Fibroblast of the aortic adventitia (primary cell): ENCODE data around the gene PUS7. TPM values are rescaled to one million over a fixed set of nuclear protein-coding genes. Genes with fewer than 3 reads are reported as not detected.
"Not testable (repeated sequence)": the region's sequence is repeated elsewhere in the genome, so short reads cannot be mapped to it uniquely, and the experiment has no call there.

Source experiments
- DNase-seq: peaks from one replicate; pipeline ENCODE4 v3.0.0-alpha.2; 2010; ENCODE audit warnings: low read depth
- H3K4me3 ChIP-seq: 2 replicates; pipeline ENCODE4 v1.5.1; 2011; ENCODE audit warnings: low read depth, mild to moderate bottlenecking, control low read depth, low read length, moderate library complexity
- total RNA-seq: library from RNA; depleted of rRNA; stranded (reverse); fragments of >200 nt; gene quantifications from 2 replicates; pipeline ENCODE4 v1.2.3, GENCODE V29; 2012; ENCODE audit warnings: low replicate concordance
- TF ChIP-seq, protein P1 (sequence below): IDR thresholded peaks from 2 replicates; pipeline ENCODE4 v1.5.1; 2011; ENCODE audit warnings: mild to moderate bottlenecking, low read length, control low read depth, inconsistent platforms; ENCODE audit not compliant: insufficient read depth

The PUS7 gene
- total RNA-seq, 1 donor, result 22.8 TPM

DNA sequence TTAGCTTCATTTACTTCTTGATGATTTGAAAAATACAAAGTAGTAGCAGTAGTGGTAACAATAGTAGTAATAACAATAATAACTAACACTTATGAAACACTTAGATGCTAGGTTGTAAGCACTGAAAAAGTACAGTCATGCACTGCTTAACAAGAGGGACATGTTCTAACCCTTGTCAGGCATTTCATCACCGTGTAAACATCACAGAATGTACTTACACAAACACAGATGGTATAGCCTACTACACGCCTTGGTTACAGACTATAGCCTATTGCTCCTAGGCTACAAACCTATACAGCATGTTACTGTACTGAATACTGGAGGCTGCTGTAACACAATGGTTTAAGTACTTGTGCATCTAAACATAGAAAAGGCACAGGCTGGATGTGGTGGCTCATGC, 60.6 kb downstream of the PUS7 start:
- no peak for DNase-seq

DNA sequence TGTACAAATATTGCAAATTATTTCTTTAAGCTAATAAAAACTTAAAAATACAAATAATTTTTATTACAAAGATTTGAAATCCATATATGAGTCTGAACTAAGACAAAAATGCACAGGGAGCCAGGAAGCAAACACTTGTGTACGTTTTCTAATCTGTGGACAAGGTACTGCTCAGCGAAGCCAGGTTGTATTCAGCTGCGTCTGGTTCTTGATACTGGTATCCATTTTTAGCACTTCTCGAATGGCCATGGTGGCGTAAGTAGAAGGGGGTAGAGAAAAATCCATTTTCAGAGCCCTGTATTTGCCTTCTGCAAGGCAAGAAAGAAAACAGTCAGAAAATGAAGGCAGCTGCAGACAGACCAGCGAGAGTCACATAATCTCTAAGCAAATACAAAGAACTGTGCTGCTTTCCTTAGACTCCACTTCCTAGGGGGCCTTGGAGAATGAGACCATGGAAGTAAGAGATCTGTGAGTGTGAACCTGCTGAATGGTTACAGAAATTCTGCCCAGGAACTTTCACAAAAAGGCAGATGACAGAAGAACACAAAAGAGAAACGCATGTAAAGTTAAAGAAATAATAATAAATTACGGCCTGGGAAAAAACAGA, 64.3 kb downstream of the PUS7 start:
- TF ChIP-seq, protein P1, sequence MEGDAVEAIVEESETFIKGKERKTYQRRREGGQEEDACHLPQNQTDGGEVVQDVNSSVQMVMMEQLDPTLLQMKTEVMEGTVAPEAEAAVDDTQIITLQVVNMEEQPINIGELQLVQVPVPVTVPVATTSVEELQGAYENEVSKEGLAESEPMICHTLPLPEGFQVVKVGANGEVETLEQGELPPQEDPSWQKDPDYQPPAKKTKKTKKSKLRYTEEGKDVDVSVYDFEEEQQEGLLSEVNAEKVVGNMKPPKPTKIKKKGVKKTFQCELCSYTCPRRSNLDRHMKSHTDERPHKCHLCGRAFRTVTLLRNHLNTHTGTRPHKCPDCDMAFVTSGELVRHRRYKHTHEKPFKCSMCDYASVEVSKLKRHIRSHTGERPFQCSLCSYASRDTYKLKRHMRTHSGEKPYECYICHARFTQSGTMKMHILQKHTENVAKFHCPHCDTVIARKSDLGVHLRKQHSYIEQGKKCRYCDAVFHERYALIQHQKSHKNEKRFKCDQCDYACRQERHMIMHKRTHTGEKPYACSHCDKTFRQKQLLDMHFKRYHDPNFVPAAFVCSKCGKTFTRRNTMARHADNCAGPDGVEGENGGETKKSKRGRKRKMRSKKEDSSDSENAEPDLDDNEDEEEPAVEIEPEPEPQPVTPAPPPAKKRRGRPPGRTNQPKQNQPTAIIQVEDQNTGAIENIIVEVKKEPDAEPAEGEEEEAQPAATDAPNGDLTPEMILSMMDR, result no peak
- H3K4me3 ChIP-seq, result no peak overlapping the region
- DNase-seq, result no peak

More for the DNA sequence above, 60.6 kb downstream of the PUS7 start:
- TF ChIP-seq, protein P1, result no peak
- no peak overlapping the region for H3K4me3 ChIP-seq

DNA sequence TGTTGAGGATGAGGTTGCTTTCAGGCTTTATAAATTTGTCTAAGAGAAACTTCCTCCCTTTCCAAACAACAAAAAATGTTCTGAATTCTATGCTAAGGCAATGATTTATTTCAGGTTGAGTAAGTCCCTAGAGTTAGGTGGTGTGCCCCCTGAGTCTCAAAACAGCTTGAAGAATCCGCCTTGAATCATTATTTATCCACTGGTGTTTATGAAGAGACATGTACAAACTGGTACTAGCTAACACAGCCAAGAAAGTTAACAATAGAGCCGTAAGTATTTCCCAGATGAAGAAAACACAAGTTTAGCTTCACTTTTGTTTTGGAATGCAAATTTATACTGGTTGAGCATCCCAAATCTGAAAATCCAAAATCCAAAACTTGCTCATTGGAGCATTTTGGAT, 67.2 kb downstream of the PUS7 start:
- peak; percentile 16 for DNase-seq
- TF ChIP-seq, protein P1, result no peak
- no peak overlapping the region for H3K4me3 ChIP-seq

DNA sequence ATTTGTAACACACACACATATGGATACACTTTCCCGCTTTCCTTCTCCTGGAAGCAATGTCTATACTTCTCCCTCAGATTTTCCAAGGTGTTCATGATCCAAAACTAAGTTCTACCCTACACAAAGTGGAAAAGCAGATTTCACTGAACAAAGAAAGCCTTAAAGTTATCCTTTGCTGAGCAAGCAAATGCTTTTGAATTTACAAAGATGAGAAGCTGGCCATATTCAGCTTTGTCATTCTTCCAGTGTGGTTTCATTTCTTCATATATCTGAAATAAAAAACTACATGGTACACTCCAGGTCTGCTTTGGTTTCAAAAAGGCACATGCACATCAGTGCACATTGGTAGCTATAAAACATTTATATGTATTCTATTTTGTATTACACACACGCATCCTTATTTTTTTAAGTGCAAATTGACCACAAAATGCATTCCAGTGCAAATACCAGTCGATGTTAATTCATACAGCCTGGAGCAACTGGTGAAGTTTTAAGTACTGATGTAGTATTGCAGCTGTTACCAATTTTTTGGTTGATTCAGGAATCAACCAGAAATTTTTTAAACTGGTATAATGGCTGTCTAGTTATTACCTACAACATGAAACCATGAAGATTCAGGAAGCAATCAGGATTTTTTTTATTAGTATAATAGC, 67.8 kb downstream of the PUS7 start:
- peak; percentile 80 for DNase-seq
- TF ChIP-seq, protein P1, result no peak
- H3K4me3 ChIP-seq, result no peak overlapping the region

DNA sequence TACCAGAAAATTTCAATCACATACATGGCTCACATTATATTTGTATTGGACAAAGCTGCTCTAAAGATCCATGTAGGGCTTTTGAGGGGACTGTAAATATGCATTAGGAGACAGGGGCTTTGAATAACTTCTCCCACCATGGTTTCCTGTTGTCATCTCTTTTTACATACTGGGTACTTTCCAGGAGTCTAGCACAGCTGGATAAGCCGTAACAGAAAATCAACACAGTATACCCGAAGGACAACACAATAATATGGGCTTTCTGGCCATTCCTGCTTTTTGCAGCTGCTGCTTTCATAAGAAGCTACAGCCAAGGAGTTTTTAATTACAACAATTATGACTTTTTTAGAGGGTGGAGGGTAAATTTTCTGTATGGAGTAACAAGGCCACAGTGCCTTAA, 70.0 kb downstream of the PUS7 start:
- TF ChIP-seq, protein P1, result no peak
- DNase-seq, result no peak
- H3K4me3 ChIP-seq, result no peak overlapping the region

DNA sequence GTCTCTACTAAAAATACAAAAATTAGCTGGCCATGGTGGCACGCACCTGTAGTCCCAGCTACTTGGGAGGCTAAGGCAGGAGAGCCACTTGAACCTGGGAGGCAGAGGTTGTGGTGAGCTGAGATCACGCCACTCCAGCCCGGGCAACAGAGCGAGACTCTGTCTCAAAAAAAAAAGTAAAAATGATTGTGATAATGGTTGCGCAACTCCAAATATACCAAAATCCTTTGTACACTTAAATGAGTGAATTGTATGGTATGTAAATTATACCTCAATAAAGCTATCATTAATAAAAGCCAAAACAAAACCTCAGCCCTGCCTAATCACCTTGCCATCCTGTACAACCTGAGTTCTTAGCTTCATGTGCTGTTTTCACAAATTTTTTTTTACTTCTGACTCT, 71.2 kb downstream of the PUS7 start:
- DNase-seq, H3K4me3 ChIP-seq: not testable (repeated sequence)

DNA sequence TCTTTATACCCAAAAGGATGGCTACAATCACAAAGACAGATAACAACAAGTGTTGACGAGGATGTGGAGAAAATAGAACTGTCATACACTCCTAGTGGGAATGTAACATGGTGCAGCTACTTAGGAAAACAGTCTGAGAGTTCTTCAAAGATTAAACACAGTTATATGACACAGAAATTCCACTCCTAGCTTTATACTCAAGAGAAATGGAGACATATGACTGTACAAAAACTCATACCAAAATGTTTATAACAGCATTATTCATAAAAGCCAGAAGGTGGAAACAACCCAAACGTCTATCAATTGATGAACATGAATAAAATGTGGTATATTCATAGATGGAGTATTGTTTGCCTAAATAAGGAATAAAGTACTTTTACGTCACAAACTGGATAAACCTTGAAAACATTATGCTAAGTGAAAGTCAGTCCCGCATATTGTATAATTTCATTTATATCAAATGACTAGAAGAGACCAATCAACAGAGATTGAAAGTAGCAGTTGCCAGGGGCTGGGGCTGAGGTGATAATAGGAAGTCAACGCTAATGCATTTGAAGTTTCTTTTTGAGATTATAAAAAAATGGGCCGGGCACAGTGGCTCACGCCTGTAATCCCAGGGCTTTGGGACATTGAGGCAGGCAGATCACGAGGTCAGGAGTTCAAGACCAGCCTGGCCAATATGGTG, 71.8 kb downstream of the PUS7 start:
- no peak for DNase-seq
- H3K4me3 ChIP-seq, result no peak overlapping the region
- TF ChIP-seq, protein P1, result no peak
